Measurements from ENCODE around the gene EFHD2.

The EFHD2 gene

GRCh38 chr1:15420853-15421465, 11.3 kb downstream of the EFHD2 start:
- TF ChIP-seq CTCF (IDR thresholded peaks at IDR 0.05; ENCODE audit: control insufficient read depth, extremely low read depth, insufficient read depth), result no peak
- DNase-seq (ENCODE audit: low read depth), result no peak
- no peak overlapping the region for H3K4me3 ChIP-seq (ENCODE audit: low read depth, low read length)

GRCh38 chr1:15422871-15423270, 13.2 kb downstream of the EFHD2 start:
- no peak for DNase-seq (ENCODE audit: low read depth)
- no peak overlapping the region for H3K4me3 ChIP-seq (ENCODE audit: low read depth, low read length)
- TF ChIP-seq CTCF (IDR thresholded peaks at IDR 0.05; ENCODE audit: control insufficient read depth, extremely low read depth, insufficient read depth), result no peak

GRCh38 chr1:15423355-15424077, 13.8 kb downstream of the EFHD2 start:
- no peak for TF ChIP-seq CTCF (IDR thresholded peaks at IDR 0.05; ENCODE audit: control insufficient read depth, extremely low read depth, insufficient read depth)
- DNase-seq (ENCODE audit: low read depth), result no peak
- H3K4me3 ChIP-seq (ENCODE audit: low read depth, low read length), result no peak overlapping the region

GRCh38 chr1:15424146-15424667, 14.5 kb downstream of the EFHD2 start:
- no peak for TF ChIP-seq CTCF (IDR thresholded peaks at IDR 0.05; ENCODE audit: control insufficient read depth, extremely low read depth, insufficient read depth)
- no peak for DNase-seq (ENCODE audit: low read depth)
- no peak overlapping the region for H3K4me3 ChIP-seq (ENCODE audit: low read depth, low read length)

GRCh38 chr1:15424981-15425380, 15.3 kb downstream of the EFHD2 start:
- TF ChIP-seq CTCF (IDR thresholded peaks at IDR 0.05; ENCODE audit: control insufficient read depth, extremely low read depth, insufficient read depth), result no peak
- H3K4me3 ChIP-seq (ENCODE audit: low read depth, low read length), result no peak overlapping the region
- DNase-seq (ENCODE audit: low read depth), result no peak

GRCh38 chr1:15425521-15425920, 15.8 kb downstream of the EFHD2 start:
- DNase-seq (ENCODE audit: low read depth), result no peak
- H3K4me3 ChIP-seq (ENCODE audit: low read depth, low read length), result no peak overlapping the region
- TF ChIP-seq CTCF (IDR thresholded peaks at IDR 0.05; ENCODE audit: control insufficient read depth, extremely low read depth, insufficient read depth), result no peak

All from LNCaP clone FGC (cell line).